Measurements from ENCODE around the gene CNTROB. TPM values are rescaled to one million over a fixed set of nuclear protein-coding genes. Genes with fewer than 3 reads are reported as not detected.

CNTROB gene, protein sequence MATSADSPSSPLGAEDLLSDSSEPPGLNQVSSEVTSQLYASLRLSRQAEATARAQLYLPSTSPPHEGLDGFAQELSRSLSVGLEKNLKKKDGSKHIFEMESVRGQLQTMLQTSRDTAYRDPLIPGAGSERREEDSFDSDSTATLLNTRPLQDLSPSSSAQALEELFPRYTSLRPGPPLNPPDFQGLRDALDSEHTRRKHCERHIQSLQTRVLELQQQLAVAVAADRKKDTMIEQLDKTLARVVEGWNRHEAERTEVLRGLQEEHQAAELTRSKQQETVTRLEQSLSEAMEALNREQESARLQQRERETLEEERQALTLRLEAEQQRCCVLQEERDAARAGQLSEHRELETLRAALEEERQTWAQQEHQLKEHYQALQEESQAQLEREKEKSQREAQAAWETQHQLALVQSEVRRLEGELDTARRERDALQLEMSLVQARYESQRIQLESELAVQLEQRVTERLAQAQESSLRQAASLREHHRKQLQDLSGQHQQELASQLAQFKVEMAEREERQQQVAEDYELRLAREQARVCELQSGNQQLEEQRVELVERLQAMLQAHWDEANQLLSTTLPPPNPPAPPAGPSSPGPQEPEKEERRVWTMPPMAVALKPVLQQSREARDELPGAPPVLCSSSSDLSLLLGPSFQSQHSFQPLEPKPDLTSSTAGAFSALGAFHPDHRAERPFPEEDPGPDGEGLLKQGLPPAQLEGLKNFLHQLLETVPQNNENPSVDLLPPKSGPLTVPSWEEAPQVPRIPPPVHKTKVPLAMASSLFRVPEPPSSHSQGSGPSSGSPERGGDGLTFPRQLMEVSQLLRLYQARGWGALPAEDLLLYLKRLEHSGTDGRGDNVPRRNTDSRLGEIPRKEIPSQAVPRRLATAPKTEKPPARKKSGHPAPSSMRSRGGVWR
- polyA plus RNA-seq (ENCODE audit: insufficient read length in 3 of 3), result 10 to 100 TPM; 52.0 to 69.0 (median 65.7) TPM
- long read RNA-seq, donor 1, partial matches to known transcripts, result 0 of 1 reads
- long read RNA-seq, donor 1, other reads (novel, unspliced or antisense), result 0 of 1 reads
- long read RNA-seq, donor 2, partial matches to known transcripts, result 7 of 10 reads
- long read RNA-seq, donor 2, other reads (novel, unspliced or antisense), result 0 of 10 reads
- long read RNA-seq, donor 3, result 0 reads
- long read RNA-seq, donor 4, partial matches to known transcripts, result 0 of 1 reads
- long read RNA-seq, donor 4, other reads (novel, unspliced or antisense), result 0 of 1 reads
- long read RNA-seq, donor 5, partial matches to known transcripts, result 0 of 1 reads
- long read RNA-seq, donor 5, other reads (novel, unspliced or antisense), result 0 of 1 reads
- long read RNA-seq, donor 6, partial matches to known transcripts, result 0 of 4 reads
- long read RNA-seq, donor 6, other reads (novel, unspliced or antisense), result 0 of 4 reads
- long read RNA-seq, donor 7, partial matches to known transcripts, result 5 of 7 reads
- long read RNA-seq, donor 7, other reads (novel, unspliced or antisense), result 0 of 7 reads
- long read RNA-seq, donor 8, partial matches to known transcripts, result 0 of 1 reads
- long read RNA-seq, donor 8, other reads (novel, unspliced or antisense), result 0 of 1 reads
- long read RNA-seq, donor 9, partial matches to known transcripts, result 0 of 2 reads
- long read RNA-seq, donor 9, other reads (novel, unspliced or antisense), result 0 of 2 reads
- long read RNA-seq, donor 10, partial matches to known transcripts, result 0 of 3 reads
- long read RNA-seq, donor 10, other reads (novel, unspliced or antisense), result 0 of 3 reads
- long read RNA-seq, donor 11, partial matches to known transcripts, result 0 of 1 reads
- long read RNA-seq, donor 11, other reads (novel, unspliced or antisense), result 0 of 1 reads
- long read RNA-seq, donor 12, partial matches to known transcripts, result 0 of 4 reads
- long read RNA-seq, donor 12, other reads (novel, unspliced or antisense), result 0 of 4 reads
- long read RNA-seq, donor 13, partial matches to known transcripts, result 0 of 1 reads
- long read RNA-seq, donor 13, other reads (novel, unspliced or antisense), result 0 of 1 reads
- long read RNA-seq, donor 14, result 0 reads
- long read RNA-seq, donor 15, result 0 reads
- long read RNA-seq, donor 16, result 0 reads

DNA sequence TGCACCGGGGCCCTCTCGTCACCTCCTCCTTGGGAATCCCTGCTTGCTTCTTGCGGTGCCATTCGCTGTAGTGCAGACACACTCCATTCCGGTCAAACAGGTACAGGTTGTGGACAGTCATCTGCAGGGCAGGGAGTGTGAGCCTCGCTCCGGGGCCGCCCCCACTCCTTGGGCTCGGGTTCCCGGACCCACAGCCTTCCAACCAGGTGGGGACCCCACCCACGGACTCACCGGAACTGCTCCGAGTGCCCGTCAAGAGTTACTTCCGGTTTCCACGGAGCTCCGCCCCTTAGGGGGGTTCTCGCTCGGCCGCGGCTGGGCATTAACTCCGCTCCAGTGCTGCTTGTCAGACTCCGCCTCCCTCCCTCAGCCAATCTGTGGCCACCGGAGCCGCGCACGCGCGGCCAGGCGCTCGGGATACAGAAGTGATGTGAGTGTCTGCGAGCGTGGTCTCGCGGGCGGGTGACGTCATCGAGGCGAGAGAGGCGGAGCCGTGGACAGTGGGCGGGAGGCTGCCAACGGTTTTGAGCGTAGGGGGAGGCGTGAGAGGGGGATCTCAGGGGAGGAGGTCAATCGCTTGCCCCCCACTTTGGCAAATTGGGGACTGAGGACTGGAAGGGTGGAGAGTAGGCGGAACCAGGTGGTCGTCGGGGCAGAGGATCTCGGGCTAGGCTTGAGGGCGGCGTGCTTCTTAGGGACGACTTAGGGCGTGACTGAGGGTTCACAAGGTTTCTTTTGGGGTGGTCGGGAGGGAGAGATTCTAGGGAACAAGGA is at the start of gene CNTROB, which contains the start of gene TRAPPC1:
Gene CNTROB (plus strand): TSS at position 498 of the 774 bp plus-strand sequence. CDS start 874 bp downstream, outside the sequence.
Gene TRAPPC1 (minus strand): TSS at position 238 of the 774 bp plus-strand sequence. CDS start 117 bp downstream, at position 121.
- DNase-seq, result peak; percentile 99

DNA sequence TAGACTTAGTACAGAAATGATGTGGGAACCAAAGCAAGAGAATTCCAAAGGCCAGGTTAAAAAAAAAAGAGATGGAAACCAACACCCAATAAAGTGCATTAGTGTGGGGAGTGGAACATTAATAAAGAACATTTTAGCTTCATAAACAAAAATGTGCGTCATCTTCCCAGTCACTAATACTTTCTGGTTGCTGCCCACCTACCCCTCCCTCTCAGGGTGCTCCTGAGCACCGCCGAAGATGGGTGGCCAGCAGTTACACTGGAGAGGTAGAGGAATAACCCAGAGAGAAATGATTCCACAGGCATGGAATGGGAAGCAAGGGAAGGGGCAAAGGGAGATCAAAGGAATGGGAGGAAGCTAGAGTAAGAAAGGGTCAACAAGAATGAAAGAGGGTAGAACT is 49.4 kb upstream of the CNTROB start:
- no peak for DNase-seq

DNA sequence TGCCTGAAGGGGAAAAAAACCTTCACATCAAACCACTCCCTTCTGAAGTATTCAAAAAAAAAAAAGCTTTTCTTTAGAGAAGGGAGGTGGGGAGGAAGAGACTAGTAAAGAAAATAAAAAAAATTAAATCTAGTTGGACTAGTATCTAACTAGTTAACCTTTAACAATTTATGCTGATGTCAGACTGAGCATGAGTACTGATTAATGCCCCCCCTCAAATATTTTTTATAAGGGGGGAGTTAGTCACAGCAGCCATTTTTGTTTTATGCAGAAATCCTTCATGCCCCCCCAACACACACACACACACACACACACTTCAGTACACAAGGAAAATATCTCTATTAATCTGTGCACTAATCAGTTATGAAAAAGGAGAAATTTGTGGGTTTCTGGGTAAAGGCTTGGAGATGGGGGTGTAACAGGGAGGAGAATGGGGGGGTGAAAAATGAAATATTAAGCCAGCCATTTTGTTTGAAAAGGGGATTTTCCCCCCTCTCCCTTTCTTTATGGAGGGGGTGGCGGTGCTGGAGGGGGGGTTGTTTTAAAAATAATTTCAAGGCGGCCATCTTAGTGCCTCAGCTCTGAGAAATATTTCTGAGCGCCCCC is 48.1 kb upstream of the CNTROB start:
- peak; percentile 50 for DNase-seq

DNA sequence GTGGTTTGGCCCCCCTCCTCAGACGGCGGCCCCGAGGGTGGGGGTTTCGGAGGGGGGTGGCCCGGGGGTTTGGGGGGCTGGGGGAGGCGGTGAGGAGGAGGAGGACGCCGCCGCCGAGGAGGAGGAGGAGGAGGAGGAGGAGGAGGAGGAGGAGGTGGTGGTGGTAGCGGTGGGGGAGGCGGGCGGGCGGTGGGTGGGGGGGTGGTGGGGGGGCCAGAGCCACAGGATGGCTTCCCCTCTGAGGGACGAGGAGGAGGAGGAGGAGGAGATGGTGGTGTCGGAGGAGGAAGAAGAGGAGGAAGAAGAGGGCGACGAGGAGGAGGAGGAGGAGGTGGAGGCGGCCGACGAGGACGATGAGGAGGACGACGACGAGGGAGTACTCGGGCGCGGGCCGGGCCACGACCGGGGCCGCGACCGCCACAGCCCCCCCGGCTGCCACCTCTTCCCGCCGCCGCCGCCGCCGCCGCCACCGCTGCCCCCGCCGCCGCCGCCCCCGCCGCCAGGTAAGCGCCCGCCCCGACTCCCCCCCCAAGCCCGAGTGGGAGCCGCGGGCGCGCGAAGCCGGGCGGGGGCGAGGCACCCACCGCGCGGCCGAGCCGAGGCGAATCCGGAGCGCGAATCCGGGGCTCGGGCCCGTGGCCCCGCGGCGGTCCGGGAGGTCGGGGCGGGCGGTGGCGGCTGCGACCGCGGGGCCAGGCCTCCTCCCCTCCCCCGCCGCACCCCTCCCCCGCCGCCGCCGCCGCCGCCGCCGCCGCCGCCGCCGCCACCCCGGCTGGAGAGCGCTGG is 47.2 kb upstream of the CNTROB start:
- no peak for DNase-seq

DNA sequence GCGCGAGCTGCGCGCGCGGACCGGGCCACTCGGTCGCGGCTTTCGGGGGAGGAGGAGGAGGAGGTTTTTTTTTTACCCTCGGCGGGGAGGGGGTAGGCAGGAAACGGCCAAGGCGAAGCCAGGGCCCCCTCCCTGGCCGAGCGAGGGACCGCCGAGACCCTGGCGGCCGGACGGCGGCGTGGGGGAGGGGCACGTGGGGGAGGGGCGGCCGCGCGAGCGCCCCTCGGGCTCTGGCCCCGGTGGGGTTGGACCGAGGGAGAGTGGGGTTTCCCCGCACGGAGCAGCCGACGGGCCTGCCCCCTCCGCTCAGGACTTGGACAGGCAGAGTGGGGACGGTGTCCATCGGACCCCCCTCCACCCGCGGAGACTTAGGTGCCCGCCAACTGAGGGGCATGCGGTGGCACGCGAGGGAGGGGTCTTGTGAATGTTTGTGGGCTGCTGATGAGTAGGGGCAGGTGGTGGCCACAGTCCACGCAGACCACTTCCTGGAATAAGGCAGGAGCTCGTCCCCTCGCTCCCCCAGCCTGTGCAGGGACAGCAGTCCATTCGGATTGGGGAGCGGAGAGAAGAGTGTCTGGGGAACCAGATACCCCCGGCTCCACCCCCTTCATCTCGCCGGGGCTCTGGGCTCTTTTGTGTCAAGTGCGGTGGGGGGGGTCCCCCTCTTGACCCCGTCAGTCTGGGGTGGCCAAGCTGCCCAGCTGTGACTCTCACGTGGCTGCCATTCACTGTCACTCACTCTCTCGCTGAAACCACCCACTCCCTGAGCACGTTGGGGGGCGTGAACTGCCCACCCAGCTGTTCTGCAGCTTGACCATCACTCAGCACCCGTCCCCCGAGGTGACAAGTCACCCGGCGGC is 46.4 kb upstream of the CNTROB start:
- peak; percentile 85 for DNase-seq

DNA sequence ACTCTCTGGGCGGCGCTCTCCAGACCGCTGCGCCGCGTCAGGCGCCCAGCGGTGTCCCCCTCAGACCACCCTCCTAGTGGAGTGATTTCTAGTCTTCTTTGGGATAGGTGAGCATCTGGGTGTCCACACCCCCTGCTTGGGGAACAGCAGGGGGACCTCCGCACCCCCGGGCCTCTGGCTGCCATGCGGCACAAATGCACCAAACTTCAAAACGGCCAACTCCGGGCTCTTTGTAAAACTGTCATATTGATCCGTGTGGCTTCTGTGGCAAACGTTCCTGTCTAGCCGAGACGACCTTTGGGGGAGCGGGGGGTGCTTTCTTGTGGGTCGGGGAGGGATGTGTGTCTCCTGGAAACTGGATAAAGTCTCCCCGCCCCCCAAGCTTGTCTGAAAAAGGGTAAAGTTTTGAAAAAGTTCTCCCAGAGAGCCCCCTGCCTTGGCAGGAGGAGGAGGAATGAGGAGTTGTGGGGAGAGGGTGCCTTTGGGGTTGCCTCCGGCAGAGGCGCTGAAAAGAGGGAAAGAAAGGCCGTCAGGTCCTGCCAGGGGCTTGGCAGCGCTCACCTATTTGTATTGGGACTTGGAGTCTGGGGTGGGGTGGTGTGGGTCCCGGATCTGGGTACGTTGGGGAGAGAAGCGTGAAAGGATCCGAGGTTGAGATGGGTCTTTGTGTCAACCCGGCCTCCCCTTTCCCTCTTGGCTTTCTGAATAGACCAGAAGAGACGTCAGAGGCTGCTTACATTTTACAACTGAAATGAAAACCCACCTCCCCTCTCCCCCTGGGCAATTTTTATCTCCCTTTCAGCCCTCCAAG is 45.6 kb upstream of the CNTROB start:
- DNase-seq, result peak; percentile 45

DNA sequence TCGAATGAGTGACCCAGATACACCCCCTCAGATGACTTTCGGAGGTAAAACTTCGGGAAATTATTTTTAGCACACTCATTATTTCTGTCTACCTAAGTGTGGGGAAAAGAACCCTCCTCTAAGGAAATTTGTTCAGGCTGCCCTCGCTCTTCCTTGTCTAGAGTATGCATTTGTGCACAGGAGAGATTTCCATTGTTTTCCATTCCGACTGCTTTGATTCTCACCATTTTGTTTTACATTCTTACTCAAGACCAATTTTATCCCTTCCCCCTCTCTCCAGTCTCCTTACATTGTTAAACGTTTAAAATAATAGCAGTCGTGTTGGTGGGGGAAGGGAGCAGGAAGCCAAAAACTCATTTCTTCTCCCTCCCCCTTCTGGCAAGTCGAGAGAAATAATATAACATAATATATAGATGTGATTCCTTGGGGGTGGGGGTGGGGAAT is 44.9 kb upstream of the CNTROB start:
- DNase-seq, result no peak

DNA sequence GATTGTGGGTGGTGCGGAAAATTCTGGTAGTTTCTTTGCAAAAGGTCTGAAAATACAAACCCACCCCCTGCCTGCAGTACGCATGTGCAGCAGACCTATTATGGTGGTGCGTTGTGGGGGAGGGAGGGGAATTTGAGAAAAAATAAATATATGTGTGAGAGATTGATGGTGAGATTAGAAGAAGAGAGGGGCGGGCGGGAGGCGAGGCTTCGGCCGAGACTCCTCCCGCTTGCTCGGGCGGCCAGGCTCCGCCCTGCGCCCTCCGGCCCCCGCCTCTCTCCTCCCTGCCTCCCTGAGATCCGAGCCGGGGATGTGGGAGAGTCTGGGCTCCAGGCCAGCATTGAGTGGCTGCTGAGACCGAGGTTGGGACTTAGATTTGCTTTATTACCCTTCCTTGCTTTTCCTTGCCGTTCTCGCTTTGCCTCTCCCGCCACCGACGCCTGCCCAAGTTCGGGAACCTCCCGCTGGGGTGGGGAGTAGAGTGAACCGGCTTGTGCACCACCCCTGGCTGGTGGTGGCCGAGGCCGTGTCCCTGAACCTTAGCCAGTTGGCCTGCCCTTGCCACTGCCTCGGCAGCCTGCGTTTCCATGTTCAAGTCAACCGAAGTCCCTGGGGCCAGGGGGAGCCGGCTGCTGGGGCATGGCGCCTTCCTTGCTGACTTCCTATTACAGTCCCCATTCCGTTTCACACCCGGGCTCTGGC is 44.4 kb upstream of the CNTROB start:
- peak; percentile 97 for DNase-seq

DNA sequence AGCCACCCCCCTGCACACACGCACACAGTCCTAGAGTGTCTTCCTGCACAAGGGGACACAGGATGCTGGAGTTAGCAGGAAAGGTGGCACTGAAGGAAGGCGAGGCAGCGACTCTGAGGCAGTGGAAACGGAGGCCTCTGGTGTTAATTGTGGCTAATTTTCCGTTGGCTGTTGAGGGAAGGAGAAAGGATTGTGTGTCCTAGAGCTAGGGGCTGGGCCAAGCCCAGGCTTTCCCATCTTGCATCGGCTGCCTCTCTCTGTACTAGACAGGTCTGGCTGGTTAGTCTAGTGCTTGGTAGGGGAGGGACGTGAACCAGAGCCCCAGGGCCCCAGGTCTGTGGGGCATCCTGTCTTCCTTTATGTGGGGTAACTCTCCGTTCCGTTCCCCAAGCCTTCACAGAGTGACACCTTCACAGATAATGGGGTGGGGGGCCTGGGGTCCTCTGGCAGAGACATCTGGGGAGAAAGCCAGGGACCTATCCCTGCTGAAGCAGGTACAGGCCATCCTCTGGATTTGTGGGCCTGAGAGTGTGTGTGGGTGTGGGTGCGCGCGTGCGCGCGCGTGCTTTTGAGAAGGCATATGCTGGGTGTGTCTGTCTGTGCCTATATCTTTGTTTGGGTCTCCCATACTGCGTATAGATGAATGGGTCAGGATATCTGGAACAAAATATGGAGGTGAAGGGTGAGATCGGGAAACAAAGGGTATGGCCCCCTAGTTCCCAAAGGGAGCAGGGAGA is 43.7 kb upstream of the CNTROB start, which contains the start of gene CHD3:
Gene CHD3 (plus strand): TSS at position 606 of the 737 bp plus-strand sequence. CDS start 212 bp downstream, outside the sequence.
- no peak for DNase-seq

DNA sequence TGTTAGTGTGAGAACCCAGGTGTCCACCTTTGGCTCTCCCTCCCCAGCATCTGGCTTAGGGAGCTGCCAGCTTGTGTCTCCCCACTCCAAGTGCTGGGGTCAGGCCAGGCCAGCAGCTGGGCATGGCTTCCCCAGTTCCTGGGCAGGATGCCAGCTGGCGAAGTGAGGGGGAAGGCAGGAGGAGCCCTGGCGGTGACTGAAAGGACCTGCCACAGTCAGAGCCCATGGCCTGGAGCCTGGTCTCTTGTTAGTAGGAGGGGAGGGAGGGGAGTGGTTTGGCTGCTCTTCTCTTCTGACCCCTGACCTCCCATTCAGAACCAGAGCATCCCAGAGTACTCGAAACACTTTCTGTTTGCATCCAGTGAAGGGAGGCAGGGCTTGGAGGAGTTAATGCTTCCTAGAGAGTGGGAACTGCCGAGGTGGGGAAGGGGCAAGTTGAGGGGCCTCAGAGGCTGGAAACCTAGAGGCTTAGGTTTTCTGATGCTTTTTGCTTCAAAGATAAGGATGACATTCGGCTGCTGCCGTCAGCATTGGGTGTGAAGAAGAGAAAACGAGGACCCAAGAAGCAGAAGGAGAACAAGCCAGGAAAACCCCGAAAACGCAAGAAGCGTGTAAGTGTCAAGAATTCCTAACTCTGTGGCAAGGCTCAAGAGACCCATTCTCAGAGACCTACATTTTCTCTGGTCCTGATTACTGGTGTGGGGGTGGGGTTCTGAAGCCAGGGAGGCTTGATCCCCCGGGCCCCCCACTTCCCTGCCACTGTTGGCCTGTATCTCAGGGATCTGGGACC is 42.6 kb upstream of the CNTROB start:
- peak; percentile 84 for DNase-seq

DNA sequence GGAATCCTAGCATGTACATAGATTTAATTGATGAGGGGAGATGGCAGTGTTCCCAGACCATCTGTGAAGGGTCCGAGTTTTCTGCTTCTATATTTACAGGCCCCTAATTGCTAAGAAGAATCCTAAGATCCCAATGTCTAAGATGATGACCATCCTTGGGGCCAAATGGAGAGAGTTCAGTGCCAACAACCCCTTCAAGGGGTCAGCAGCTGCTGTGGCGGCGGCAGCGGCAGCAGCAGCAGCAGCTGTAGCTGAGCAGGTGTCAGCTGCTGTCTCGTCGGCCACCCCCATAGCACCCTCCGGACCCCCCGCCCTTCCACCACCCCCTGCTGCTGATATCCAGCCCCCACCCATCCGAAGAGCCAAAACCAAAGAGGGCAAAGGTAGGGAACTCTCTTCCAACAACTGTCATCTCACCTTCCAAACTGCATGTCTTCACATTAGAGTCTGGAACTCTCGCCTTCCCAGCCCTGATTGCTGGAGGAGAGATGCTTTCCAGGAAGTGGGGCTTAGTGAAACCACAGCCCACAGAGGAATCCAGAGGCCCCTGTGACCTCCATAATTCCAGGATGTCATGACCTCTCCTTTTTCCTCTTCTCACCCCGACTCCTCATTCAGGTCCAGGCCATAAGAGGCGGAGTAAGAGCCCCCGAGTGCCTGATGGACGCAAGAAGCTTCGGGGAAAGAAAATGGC is 38.7 kb upstream of the CNTROB start:
- no peak for DNase-seq

DNA sequence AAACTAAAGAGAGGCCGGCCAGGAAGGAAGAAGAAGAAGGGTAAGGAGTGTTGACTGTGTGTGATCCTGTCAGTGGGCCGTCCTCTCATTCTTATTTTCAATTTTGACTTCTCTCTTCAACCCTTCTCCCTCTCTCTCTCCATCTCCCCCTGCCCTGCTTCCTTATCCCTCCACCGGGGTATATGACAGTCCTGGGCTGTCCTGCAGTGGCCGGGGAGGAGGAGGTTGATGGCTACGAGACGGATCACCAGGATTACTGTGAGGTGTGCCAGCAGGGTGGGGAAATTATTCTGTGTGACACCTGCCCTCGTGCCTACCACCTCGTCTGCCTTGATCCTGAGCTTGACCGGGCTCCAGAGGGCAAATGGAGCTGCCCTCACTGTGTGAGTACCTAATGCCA is 37.8 kb upstream of the CNTROB start:
- DNase-seq, result no peak

DNA sequence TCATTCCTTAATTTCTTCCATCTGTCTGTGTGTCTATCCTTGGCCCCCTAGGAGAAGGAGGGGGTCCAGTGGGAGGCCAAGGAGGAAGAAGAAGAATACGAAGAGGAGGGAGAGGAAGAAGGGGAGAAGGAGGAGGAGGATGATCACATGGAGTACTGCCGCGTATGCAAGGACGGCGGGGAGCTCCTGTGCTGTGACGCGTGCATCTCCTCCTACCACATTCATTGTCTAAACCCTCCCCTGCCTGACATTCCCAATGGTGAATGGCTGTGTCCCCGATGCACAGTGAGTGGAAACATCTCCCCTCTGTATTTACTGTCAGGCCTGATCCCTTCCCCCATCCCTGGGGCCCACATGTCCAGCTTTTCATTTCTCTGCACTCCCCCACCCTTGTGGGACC is 37.1 kb upstream of the CNTROB start:
- DNase-seq, result no peak
